Caki2 (cell line): ENCODE measurements around the gene SFMBT1. TPM values are rescaled to one million over a fixed set of nuclear protein-coding genes. Genes with fewer than 3 reads are reported as not detected.

ENCODE experiments used
- DNase-seq: peaks from one replicate; pipeline ENCODE4 v3.0.0-alpha.2; 2015; ENCODE audit warnings: low read depth
- in situ Hi-C: cut with HindIII; loops from 2 replicates; pipeline ENCODE4 v1.10.0; 2016; ENCODE audit warnings: low sequenced_read_pairs, low pct_unique_long_range_greater_than_20kb, mixed read lengths
- total RNA-seq: library from RNA; depleted of rRNA; stranded (reverse); fragments of >200 nt; shearing (Covaris generic); gene quantifications from 2 replicates; pipeline ENCODE4 v1.2.3, GENCODE V29; 2014; ENCODE audit warnings: low replicate concordance; rRNA removed

SFMBT1 gene
- total RNA-seq, 1 experiment from 2014 or later = 3.3 TPM

- in situ Hi-C loops = no loop called here
- DNase-seq = no peak
Measured at GRCh38 chr3:52854013-52854412, 191.9 kb downstream of the SFMBT1 start.

Other genes with a start within 250 kb of the SFMBT1 start
- gene ITIH4, start 215.4 kb downstream of the SFMBT1 start, total RNA-seq = not detected in 2 replicates
- gene MUSTN1, start 211.1 kb downstream of the SFMBT1 start, total RNA-seq = not detected in 2 replicates
- 7.5 and 10.4 TPM in 2 replicates for gene STIMATE, start 148.5 kb downstream of the SFMBT1 start, total RNA-seq
- 7.3 and 19.5 TPM in 2 replicates for gene RFT1, start 84.4 kb upstream of the SFMBT1 start, total RNA-seq
- gene PRKCD, start 115.1 kb upstream of the SFMBT1 start, total RNA-seq = 10.8 and 13.0 TPM in 2 replicates
- 2,344 and 2,977 TPM in 2 replicates for gene TKT, start 209.9 kb upstream of the SFMBT1 start, total RNA-seq